CD4-positive, alpha-beta T cell treated with Interleukin-4 for 1 hour (primary cell): ENCODE measurements around the gene MOCS2.
"Not testable (repeated sequence)": the region's sequence is repeated elsewhere in the genome, so short reads cannot be mapped to it uniquely, and the experiment has no call there.

Experiments used
- DNase-seq, 2 donors: peaks; one replicate each; pipeline ENCODE4 v3.0.0-alpha.2; 2020 to 2022

MOCS2 gene, protein sequence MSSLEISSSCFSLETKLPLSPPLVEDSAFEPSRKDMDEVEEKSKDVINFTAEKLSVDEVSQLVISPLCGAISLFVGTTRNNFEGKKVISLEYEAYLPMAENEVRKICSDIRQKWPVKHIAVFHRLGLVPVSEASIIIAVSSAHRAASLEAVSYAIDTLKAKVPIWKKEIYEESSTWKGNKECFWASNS

DNA sequence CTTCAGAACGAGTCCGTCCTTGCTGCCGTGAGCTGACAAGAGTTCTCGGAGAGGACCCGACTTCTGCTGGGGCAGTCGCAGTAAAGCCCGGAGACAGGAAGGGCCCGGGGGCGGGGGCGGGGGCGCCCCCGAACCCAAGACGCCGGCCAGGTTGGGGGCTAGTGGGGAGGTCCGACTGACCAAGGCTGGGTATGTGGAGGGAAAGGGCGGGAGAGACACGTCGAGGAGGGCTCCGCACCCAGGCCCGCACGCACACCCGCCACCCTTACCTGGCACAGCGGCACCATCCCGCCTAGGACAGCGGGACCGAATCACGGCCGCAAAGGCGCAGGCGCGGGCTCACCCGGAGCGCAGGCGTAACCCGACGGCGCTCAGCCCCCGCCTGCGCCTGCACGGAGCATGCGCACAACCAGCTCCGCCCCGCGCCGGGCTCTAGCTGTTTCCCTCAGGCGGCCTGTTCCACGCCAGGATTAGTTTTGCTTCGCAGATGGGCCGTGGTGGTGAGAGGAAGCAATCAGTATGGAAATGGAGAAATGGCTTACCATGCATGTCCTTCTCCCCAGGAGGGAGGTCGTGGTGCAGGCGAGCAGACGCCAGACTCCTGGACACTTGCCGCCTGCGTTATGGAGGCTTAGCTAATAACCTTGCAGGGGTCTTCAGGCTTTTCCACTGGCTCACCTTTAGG, at the start of gene MOCS2:
MOCS2 (minus strand) TSS at position 315 of the 685 bp plus-strand sequence. CDS start 2,583 bp downstream, outside the sequence.
- peak; percentile 90 to 91 for DNase-seq

DNA sequence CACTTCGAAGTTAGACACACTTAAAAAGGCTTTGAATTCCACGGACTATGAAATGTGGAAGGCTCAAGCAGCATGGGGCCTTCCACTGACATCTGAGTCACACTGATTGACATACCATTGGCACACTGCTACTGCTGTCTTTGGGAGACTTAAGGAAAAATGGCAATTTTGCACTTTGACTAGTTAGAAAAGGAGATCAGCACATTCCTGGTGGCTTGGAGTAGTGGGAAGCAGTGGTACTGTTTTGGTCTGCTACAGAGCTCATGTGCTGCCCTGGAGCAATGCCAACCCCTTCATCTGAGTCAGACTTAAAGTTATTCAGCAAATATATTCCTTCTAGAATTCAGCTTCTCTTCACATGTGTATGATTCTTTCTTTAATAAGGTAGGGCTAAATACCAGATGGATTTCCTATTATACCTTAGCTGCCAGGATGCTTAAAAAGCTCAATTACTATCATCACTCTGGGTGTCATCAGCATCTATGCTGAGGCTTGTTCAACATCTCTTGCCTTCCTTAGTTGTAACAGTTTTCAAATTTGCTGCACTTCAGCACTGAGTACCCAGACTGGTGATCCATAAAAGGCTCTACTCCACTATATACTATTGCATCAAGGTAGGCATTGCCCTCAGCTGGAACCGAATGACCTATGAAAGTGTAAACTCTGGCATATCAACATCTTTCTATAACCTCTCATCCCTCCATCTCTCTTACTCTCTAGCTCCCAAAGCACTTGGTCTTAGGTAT, 42.3 kb upstream of the MOCS2 start:
- DNase-seq, result no peak

DNA sequence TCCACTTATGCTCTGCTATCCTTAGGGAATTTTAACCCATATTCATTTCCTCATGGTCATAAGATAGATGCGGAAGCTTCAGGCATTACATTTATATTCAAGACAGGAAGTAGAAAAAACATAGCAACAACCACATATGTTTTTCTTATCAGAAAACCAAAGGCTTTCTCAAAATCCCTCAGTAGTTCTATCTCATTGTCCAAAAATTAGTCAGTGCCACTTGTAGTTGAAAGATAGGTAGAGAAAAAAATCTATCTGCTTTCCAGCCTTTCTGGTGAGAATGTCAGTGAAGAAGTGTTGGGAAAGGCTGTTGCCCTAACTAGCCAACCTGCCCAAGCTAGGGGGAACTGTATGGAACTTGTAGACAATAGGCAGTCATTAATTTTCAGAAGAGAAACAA, 23.5 kb upstream of the MOCS2 start:
- DNase-seq, result no peak

DNA sequence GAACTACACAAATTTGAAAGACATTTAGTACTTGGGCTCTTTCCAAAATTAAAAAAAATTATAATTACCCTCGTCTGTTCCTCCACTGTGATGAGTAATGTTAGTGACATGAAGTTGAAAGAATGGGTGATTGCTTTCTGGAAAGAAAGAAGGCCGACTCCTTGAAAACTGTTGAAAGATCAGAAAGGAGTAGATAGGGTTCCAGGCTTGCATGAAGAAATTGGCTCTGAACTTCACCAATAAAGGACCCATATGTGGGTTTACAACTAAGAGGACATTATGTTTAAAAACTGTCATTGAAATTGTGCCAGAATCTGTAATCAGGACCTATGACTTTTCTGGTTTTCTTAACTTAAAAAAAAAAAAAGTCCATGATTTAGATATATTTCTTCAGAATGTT, 20.7 kb upstream of the MOCS2 start:
- no peak for DNase-seq

- no peak for DNase-seq
These were observed 18.9 kb upstream of the MOCS2 start for GRCh38 chr5:53128481-53128880.

- DNase-seq, result no peak
These were observed 17.6 kb upstream of the MOCS2 start for GRCh38 chr5:53127107-53127506.

DNA sequence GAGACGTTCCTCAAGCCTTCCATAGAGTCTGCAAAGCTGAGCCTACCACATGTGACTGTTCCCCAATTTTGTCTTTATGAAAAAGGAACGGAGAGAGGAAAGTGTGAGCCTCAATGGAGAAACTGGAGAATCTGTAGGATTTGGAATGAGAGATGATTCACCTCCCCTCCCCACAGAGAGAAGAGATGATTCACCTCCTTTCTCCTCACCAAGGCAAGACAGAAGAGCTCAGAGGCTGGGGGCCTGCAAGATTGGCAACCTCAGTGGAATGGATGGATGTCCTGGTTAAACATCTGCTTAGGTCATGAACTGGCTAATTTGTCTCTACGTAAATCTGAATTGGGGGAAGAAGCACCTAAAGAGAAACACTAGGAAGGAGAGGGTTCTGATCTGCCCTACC, 17.0 kb upstream of the MOCS2 start:
- DNase-seq, result no peak

- DNase-seq, result no peak
These were observed 14.1 kb upstream of the MOCS2 start for GRCh38 chr5:53123702-53124101.

DNA sequence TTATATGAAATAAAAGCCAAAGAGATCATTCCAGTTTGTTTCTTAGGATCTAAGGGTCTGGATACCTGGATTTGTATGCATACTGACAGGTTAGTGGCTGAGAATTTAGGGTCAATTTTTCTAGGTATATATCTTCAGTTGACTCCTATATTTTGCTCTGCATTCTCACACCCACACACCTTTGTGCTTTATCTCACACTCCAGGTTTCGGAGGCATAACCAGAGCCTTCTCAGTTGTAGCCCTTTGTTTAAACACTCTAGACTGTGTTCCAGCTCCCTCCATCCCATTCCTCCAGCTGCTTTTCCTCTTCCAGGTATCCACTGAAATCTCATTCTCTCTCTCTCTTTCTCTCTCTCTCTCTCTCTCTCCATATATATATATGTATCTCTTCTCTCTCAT, 10.6 kb upstream of the MOCS2 start:
- no peak for DNase-seq

DNA sequence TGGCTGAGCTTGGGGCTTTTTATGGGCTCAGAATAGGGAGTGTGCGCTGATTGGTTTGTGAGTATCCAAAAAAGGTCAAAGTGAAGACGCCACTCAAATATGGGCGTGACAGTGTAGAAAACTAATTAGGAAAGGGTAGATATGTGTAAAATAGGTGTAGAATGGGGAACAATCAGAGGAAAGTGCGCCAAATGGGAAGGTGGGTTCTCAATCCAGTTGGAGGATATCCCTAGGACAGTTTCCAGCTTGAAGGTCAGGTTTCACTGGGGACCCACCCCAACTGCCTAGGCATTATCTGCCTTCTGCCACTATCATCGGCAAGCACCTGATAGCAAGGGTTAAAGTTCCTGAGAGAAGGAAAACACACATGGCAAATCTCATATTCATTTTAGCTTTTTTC, 9.3 kb upstream of the MOCS2 start:
- no peak for DNase-seq

GRCh38 chr5:53116597-53116996, 7.0 kb upstream of the MOCS2 start:
- DNase-seq, result no peak

GRCh38 chr5:53114988-53115387, 5.4 kb upstream of the MOCS2 start:
- DNase-seq, result no peak

GRCh38 chr5:53113947-53114346, 4.4 kb upstream of the MOCS2 start:
- no peak for DNase-seq

GRCh38 chr5:53112909-53113308, 3.4 kb upstream of the MOCS2 start:
- no peak for DNase-seq

DNA sequence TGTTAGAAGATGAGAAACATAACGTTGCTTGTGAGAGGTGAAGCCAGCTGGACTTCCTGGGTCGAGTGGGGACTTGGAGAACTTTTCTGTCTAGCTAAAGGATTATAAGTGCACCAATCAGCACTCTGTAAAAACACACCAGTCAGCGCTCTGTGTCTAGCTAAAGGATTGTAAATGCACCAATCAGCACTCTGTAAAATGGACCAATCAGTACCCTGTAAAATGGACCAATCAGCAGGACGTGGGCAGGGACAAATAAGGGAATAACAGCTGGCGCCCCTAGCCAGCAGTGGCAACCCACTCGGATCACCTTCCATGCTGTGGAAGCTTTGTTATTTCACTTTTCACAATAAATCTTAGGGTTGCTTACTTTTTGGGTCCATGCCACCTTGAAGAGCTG, 2.8 kb upstream of the MOCS2 start:
- DNase-seq, result not testable (repeated sequence)

- no peak for DNase-seq
These were observed 1.6 kb upstream of the MOCS2 start for GRCh38 chr5:53111139-53111538.

DNA sequence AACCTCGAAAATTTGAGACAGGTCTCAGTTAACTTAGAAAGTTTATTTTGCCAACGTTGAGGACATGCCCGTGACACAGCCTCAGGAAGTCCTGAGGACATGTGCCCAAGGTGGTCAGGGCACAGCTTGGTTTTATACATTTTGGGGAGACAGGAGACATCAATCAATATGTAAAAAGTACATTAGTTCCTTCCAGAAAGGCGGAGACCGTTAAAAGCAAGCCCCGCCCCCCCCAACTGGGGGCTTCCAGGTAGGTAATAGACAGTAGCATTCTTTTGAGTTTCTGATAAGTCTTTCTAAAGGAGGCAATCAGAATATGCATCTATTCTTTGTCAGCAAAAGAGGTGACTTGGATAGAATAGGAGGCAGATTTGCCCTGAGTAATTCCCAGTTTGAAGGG, 599 bp upstream of the MOCS2 start:
- no peak for DNase-seq

DNA sequence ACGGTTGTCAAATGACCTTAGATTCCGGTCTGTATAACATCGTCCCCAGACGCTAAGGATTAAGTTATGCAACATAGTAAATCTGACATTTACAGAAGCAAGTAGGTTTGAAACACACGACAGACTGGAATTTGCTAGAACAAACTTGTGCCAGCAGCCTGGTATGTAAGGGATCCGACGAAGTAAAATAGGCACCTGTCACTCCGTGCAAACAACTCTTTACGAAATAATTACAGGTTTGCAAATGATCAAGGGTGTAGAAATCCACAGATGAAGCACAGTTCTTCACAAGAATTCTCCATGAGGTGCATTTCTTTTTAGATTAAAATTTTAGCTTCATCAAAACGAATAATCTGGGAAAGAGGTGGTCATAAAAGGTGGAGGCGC, 508 bp downstream of the MOCS2 start:
- DNase-seq, result no peak

DNA sequence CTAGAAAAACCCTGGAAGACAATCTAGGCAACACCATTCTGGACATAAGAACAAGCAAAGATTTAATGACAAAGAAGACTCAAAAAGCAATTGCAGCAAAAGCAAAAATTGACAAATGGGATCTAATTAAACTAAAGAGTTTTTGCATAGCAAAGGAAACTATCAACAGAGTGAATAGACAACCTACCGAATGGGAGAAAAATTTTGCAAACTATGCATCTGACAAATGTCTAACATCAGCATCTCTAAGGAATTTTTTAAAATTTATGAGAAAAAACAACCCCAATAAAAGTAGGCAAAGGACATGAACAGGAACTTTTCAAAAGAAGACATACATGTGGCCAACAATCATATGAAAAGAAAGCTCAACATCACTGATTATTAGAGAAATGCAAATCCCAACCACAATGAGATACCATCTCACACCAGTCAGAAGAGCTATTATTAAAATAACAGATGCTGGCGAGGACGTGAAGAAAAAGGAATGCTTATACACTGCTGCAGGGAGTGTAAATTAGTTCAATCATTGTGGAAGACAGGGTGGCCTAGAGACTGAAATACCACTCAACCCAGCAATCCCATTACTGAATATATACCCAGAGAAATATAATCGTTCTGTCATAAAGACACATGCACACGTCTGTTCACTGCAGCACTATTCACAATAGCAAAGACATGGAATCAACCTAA, 3.8 kb downstream of the MOCS2 start:
- DNase-seq, result no peak

GRCh38 chr5:53100606-53101005, 9.0 kb downstream of the MOCS2 start:
- DNase-seq, result no peak

DNA sequence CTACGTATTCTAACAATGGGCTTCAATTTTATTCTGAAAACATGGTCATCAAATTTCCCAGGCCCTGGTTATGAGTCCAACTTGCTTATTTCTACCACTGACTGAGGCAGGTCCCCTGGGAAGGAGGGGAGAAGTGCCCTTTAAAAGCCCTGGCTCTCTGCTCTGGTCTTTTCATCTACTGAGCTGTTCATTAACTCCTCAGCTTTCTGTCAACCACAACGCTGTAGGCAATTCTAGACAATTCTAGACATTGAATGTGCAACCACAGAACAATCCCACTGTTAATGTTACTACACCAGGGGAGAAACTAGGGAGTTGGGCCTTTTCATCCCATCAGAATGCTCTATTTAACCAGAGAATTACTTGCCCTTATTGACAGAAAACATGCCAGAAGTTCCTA, 10.0 kb downstream of the MOCS2 start:
- DNase-seq, result no peak

DNA sequence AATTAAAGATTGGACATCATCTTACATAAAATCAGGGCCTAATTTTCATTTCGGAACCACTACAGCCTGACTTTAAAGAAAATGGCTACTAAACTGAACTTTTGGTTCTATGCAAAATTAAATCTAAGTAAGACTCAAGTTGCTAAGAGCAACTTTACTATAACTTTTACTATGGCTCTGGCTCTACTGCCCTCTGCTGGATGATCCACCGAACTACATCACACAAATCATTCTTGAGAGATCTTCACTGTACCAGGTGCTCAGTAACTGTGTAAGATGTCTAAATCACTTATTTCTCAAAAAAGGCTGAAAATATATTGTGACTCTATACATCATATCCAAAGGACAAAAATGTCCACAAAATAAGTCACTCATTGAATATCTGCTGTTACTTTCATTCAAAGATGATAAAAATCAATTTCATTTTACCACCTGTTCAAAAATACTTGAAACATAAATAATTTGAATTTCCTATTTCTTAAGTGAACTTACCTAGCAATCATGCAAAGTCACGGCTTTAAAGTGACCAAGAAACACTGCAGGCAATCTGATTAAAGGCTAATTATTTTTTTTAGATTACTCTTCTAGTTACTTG, 13.5 kb downstream of the MOCS2 start:
- peak; percentile 59 to 75 for DNase-seq

- no peak for DNase-seq
These were observed 14.3 kb downstream of the MOCS2 start for GRCh38 chr5:53095217-53095616.
